Caco-2 (cell line): ENCODE data around the gene NUP37. TPM values are rescaled to one million over a fixed set of nuclear protein-coding genes. Genes with fewer than 3 reads are reported as not detected.

Experiments
- BruUV-seq: library from RNA; stranded (reverse); fragments of 400-500 nt; replicated peaks from 2 replicates; lab custom pipeline; 2021; lab: Mats Ljungman, UMichigan
- CTCF ChIA-PET: fragments of 300-600 bp; sonication (Branson Sonifier 250); formaldehyde crosslinking; loops from one replicate; lab custom pipeline; 2022; ENCODE audit warnings: antibody characterized with exemption; lab: Charles Lee
- POLR2A ChIA-PET: fragments of 300-600 bp; sonication (Branson Sonifier 250); formaldehyde crosslinking; loops from one replicate; lab custom pipeline; 2022; ENCODE audit warnings: antibody characterized with exemption; lab: Charles Lee
- DNase-seq, 2 experiments: peaks; one replicate each; pipeline versions ENCODE4 v3.0.0 to v3.0.0-alpha.2; 2020 to 2022
- H3K27me3 ChIP-seq: replicated peaks from 2 replicates; pipeline ENCODE4 v1.6.0; 2011; ENCODE audit warnings: low read length; ENCODE audit not compliant: control insufficient read depth, insufficient read depth
- H3K36me3 ChIP-seq: 2 replicates; pipeline ENCODE4 v1.5.1; 2011; ENCODE audit warnings: low read length; ENCODE audit not compliant: control insufficient read depth, insufficient read depth
- H3K4me1 ChIP-seq: fragments of 250-450 bp; sonication (Bioruptor Pico); 2 replicates; pipeline ENCODE4 v1.5.1; 2020; ENCODE audit warnings: mild to moderate bottlenecking
- H3K4me3 ChIP-seq: 2 replicates; pipeline ENCODE4 v1.5.1; 2011; ENCODE audit warnings: low read depth, mild to moderate bottlenecking, control low read depth, low read length
- H3K9me3 ChIP-seq: fragments of 250-450 bp; sonication (Bioruptor Pico); 2 replicates; pipeline ENCODE4 v1.5.1; 2020; ENCODE audit warnings: mild to moderate bottlenecking, moderate library complexity
- H3K27ac Mint-ChIP-seq: one replicate; pipeline ENCODE4 v1.8.0; 2022; ENCODE audit warnings: mixed read lengths; ENCODE audit not compliant: unreplicated experiment
- H3K27me3 Mint-ChIP-seq: one replicate; pipeline ENCODE4 v1.8.0; 2022; ENCODE audit warnings: mixed read lengths; ENCODE audit not compliant: insufficient read depth, unreplicated experiment
- H3K36me3 Mint-ChIP-seq: one replicate; pipeline ENCODE4 v1.8.0; 2022; ENCODE audit warnings: mild to moderate bottlenecking, mixed read lengths; ENCODE audit not compliant: insufficient read depth, unreplicated experiment
- H3K4me1 Mint-ChIP-seq: one replicate; pipeline ENCODE4 v1.8.0; 2022; ENCODE audit warnings: low read depth, mixed read lengths; ENCODE audit not compliant: unreplicated experiment
- H3K4me3 Mint-ChIP-seq: one replicate; pipeline ENCODE4 v1.8.0; 2022; ENCODE audit warnings: mild to moderate bottlenecking, moderate library complexity, mixed read lengths; ENCODE audit not compliant: unreplicated experiment
- H3K9me3 Mint-ChIP-seq: one replicate; pipeline ENCODE4 v1.8.0; 2022; ENCODE audit warnings: mixed read lengths; ENCODE audit not compliant: unreplicated experiment
- CTCF ChIP-seq, 2 experiments: fragments of 200-600 bp in 1 of 2; IDR thresholded peaks; 1 replicate in 1 of 2; 2 replicates in 1 of 2; pipeline versions ENCODE4 v1.5.1 to v1.8.0; 2011 to 2022; ENCODE audit warnings: antibody characterized with exemption in 1 of 2, control low read depth in 1 of 2, inconsistent platforms in 1 of 2, low read depth in 1 of 2, low read length in 1 of 2, mild to moderate bottlenecking in 1 of 2, moderate library complexity in 1 of 2; ENCODE audit not compliant: insufficient read depth in 1 of 2, severe bottlenecking in 1 of 2, unreplicated experiment in 1 of 2
- intact Hi-C: fragments of 100-400 bp; cut with micrococcal nuclease; formaldehyde crosslinking; loops from one replicate; pipeline ENCODE4 v1.10.0; 2022; ENCODE audit not compliant: unreplicated experiment
- total RNA-seq: library from RNA; stranded (reverse); gene quantifications from 2 replicates; pipeline ENCODE4 v1.2.3, GENCODE V29; 2022

The NUP37 gene
- total RNA-seq, 1 experiment from 2014 or later: 87.4 TPM

- Mint-ChIP-seq H3K27ac (no peak overlapping the region), H3K36me3 (peaks cover 15% of the 10 kb centered on the region), H3K27me3 (no peaks in the 10 kb centered on the region), H3K4me1 (peaks cover 21% of the 10 kb centered on the region), H3K9me3 (peaks cover 9% of the 10 kb centered on the region), H3K4me3 (no peak overlapping the region)
- no peak for DNase-seq
- TF ChIP-seq CTCF (IDR thresholded peaks at IDR 0.05; ENCODE audit: insufficient read depth in 1 of 2, low read depth in 1 of 2, low read length in 1 of 2, severe bottlenecking in 1 of 2, unreplicated experiment in 1 of 2): no peak
- Histone ChIP-seq H3K4me3 (no peak overlapping the region), H3K4me1 (peaks cover 8% of the 10 kb centered on the region; the same call in 1 of the 2 replicates), H3K36me3 (no peaks in the 10 kb centered on the region), H3K27me3 (no peaks in the 10 kb centered on the region), H3K9me3 (no peaks in the 10 kb centered on the region)
- BruUV-seq: no TSS peak
- ChIA-PET POLR2A (no interaction called here), CTCF (no interaction called here)
- intact Hi-C loops: no loop called here
Observed at GRCh38 chr12:102031852-102032251, 88.1 kb downstream of the NUP37 start.

- H3K4me3 Mint-ChIP-seq: no peak overlapping the region
- no peaks in the 10 kb centered on the region for H3K9me3 Mint-ChIP-seq
- intact Hi-C loops: no loop called here
- POLR2A ChIA-PET: no interaction called here
- Histone ChIP-seq H3K4me1 (peaks cover 8% of the 10 kb centered on the region; the same call in 1 of the 2 replicates), H3K9me3 (no peaks in the 10 kb centered on the region), H3K4me3 (no peak overlapping the region), H3K27me3 (no peaks in the 10 kb centered on the region), H3K36me3 (no peaks in the 10 kb centered on the region)
- no TSS peak for BruUV-seq
- no peak for DNase-seq
- H3K27ac Mint-ChIP-seq: no peak overlapping the region
- H3K4me1 Mint-ChIP-seq: peaks cover 7% of the 10 kb centered on the region
- CTCF ChIA-PET: no interaction called here
- TF ChIP-seq CTCF (IDR thresholded peaks at IDR 0.05; ENCODE audit: insufficient read depth in 1 of 2, low read depth in 1 of 2, low read length in 1 of 2, severe bottlenecking in 1 of 2, unreplicated experiment in 1 of 2): no peak
- H3K36me3 Mint-ChIP-seq: peaks cover 8% of the 10 kb centered on the region
- no peaks in the 10 kb centered on the region for H3K27me3 Mint-ChIP-seq
Observed at GRCh38 chr12:102029141-102029540, 90.8 kb downstream of the NUP37 start.

GRCh38 chr12:102026728-102027127 lies 93.2 kb downstream of the NUP37 start:
- peaks cover 4% of the 10 kb centered on the region for H3K4me1 ChIP-seq
- peak in 1 of 2 experiments; percentile 20 for TF ChIP-seq CTCF (IDR thresholded peaks at IDR 0.05; ENCODE audit: insufficient read depth in 1 of 2, low read depth in 1 of 2, low read length in 1 of 2, severe bottlenecking in 1 of 2, unreplicated experiment in 1 of 2)
- H3K36me3 ChIP-seq: no peaks in the 10 kb centered on the region
- DNase-seq: peak in 1 of 2 experiments; percentile 17
- intact Hi-C loops: no loop called here
- H3K27ac Mint-ChIP-seq: no peak overlapping the region
- H3K9me3 Mint-ChIP-seq: no peaks in the 10 kb centered on the region
- CTCF ChIA-PET: no interaction called here
- no peaks in the 10 kb centered on the region for H3K4me1 Mint-ChIP-seq
- H3K4me3 ChIP-seq: no peak overlapping the region
- H3K9me3 ChIP-seq: no peaks in the 10 kb centered on the region
- H3K27me3 ChIP-seq: no peaks in the 10 kb centered on the region
- BruUV-seq: no TSS peak
- POLR2A ChIA-PET: no interaction called here
- peaks cover 10% of the 10 kb centered on the region for H3K36me3 Mint-ChIP-seq
- no peak overlapping the region for H3K4me3 Mint-ChIP-seq
- no peaks in the 10 kb centered on the region for H3K27me3 Mint-ChIP-seq
